Left colon (tissue), 2 donors: ENCODE results near the gene ATP12A. TPM values are rescaled to one million over a fixed set of nuclear protein-coding genes. Genes with fewer than 3 reads are reported as not detected.
A peak's percentile ranks its signal among the peaks of the same experiment; 100 is the strongest.

ENCODE experiments used
- ATAC-seq: fragments of 200-7000 bp; cut with Tn5 transposase; one replicate; pipeline ENCODE4 v1.9.1; 2020; ENCODE audit warnings: mild to moderate bottlenecking, moderate library complexity
- DNase-seq, 2 donors: peaks; one replicate each; pipeline ENCODE4 v3.0.0-alpha.2; 2020
- intact Hi-C, 2 donors: fragments of 100-400 bp; cut with DNase I in 1 of 2; cut with micrococcal nuclease in 1 of 2; formaldehyde crosslinking; loops; one replicate each; pipeline versions ENCODE4 v1.11.2 to v1.14.0; 2022; cut with DNase I, micrococcal nuclease
- long read RNA-seq: library from polyadenylated mRNA; unstranded; transcript quantifications from one replicate; pipeline ENCODE4 v2.0.0, GENCODE V29; 2021
- total RNA-seq, 2 donors: library from RNA; stranded (reverse); fragmentation: NEBNext Ultra II Directional; extraction: Animal tissue kit (Norgen Biotek cat#: 25700); gene quantifications; one replicate each; pipeline ENCODE4 v1.2.1, GENCODE V29; 2021
- donor health status: DM: no; HTN: no; CAD: no.
- donor health status: DM: yes; HTN: yes; CAD: no.

The ATP12A gene
- under 1 TPM in 1 of 2 donors, not detected in 1; 0.64 TPM for total RNA-seq
- long read RNA-seq, result 0 reads

- ATAC-seq, result peak; percentile 75
- peak in 1 of 2 donors; percentile 52 for DNase-seq
- intact Hi-C loops, result no loop called here
Observed at GRCh38 chr13:24680258-24680920, at the start of gene ATP12A. Gene ATP12A (plus strand): TSS chr13:24680408. CDS start chr13:24680744, 336 bp downstream.

- intact Hi-C loops, result no loop called here
- DNase-seq, result no peak
- ATAC-seq, result peak; percentile 13
Observed at GRCh38 chr13:24630851-24631620, 49.2 kb upstream of the ATP12A start.

- peak; percentile 16 for ATAC-seq
- intact Hi-C loops, result no loop called here
- no peak for DNase-seq
Observed at GRCh38 chr13:24631922-24632321, 48.3 kb upstream of the ATP12A start.

GRCh38 chr13:24632382-24633121, 47.7 kb upstream of the ATP12A start:
- DNase-seq (no peak), ATAC-seq (peak; percentile 67)
- intact Hi-C loops, result no loop called here

GRCh38 chr13:24636776-24637175, 43.4 kb upstream of the ATP12A start:
- ATAC-seq, result no peak
- intact Hi-C loops, result no loop called here
- DNase-seq, result no peak

- ATAC-seq, result no peak
- intact Hi-C loops, result no loop called here
- no peak for DNase-seq
Observed at GRCh38 chr13:24638096-24638495, 42.1 kb upstream of the ATP12A start.

GRCh38 chr13:24640752-24641151, 39.5 kb upstream of the ATP12A start:
- no peak for ATAC-seq
- intact Hi-C loops, result no loop called here
- no peak for DNase-seq

- DNase-seq (no peak), ATAC-seq (no peak)
- intact Hi-C loops, result no loop called here
Observed at GRCh38 chr13:24642219-24642618, 38.0 kb upstream of the ATP12A start.

GRCh38 chr13:24644036-24644435, 36.2 kb upstream of the ATP12A start:
- ATAC-seq, result no peak
- intact Hi-C loops, result no loop called here
- DNase-seq, result no peak

GRCh38 chr13:24648271-24648670, 31.9 kb upstream of the ATP12A start:
- intact Hi-C loops, result no loop called here
- no peak for DNase-seq

GRCh38 chr13:24648983-24649687, 31.1 kb upstream of the ATP12A start:
- DNase-seq (no peak), ATAC-seq (no peak)
- intact Hi-C loops, result no loop called here

More at GRCh38 chr13:24648271-24648670, 31.9 kb upstream of the ATP12A start:
- ATAC-seq, result no peak

GRCh38 chr13:24649688-24650043, 30.5 kb upstream of the ATP12A start:
- ATAC-seq, result peak; percentile 47

GRCh38 chr13:24650161-24650560, 30.0 kb upstream of the ATP12A start:
- DNase-seq (peak in 1 of 2 donors; percentile 35), ATAC-seq (peak; percentile 12)
- intact Hi-C loops, result no loop called here

More at GRCh38 chr13:24649688-24650043, 30.5 kb upstream of the ATP12A start:
- DNase-seq, result no peak
- intact Hi-C loops, result no loop called here

- peak; percentile 77 to 78 for DNase-seq
- ATAC-seq, result peak; percentile 94
- intact Hi-C loops, result no loop called here
Observed at GRCh38 chr13:24651718-24652345, 28.4 kb upstream of the ATP12A start.

GRCh38 chr13:24652359-24652758, 27.8 kb upstream of the ATP12A start:
- ATAC-seq (peak; percentile 9), DNase-seq (no peak)
- intact Hi-C loops, result no loop called here

GRCh38 chr13:24654741-24655140, 25.5 kb upstream of the ATP12A start:
- DNase-seq (no peak), ATAC-seq (no peak)
- intact Hi-C loops, result no loop called here

- no peak for ATAC-seq
- DNase-seq, result no peak
- intact Hi-C loops, result no loop called here
Observed at GRCh38 chr13:24659239-24659638, 21.0 kb upstream of the ATP12A start.

GRCh38 chr13:24660023-24660741, 20.0 kb upstream of the ATP12A start:
- intact Hi-C loops, result no loop called here
- peak; percentile 71 for ATAC-seq

More at GRCh38 chr13:24660023-24660741, 20.0 kb upstream of the ATP12A start:
- no peak for DNase-seq
